Measurements from ENCODE around the gene RILPL2.

- TF ChIP-seq CTCF (IDR thresholded peaks at IDR 0.05; ENCODE audit: low read depth, low read length) = no peak
- peak; percentile 59 for TF ChIP-seq POLR2A (IDR thresholded peaks at IDR 0.05; ENCODE audit: extremely low read depth, insufficient read length)
- TF ChIP-seq MAX (IDR thresholded peaks at IDR 0.05; ENCODE audit: low read depth, low read length) = peak; percentile 79; the same call in 1 of the 2 replicates
Observed at GRCh38 chr12:123457980-123458779, 21.7 kb upstream of the RILPL2 start, which contains the start of gene SNRNP35.

All from NB4 (cell line).